CD4-positive, alpha-beta T cell treated with Interleukin-15 for 4 hours (primary cell): ENCODE results near the gene ACSL3.
"Not testable (repeated sequence)": the region's sequence is repeated elsewhere in the genome, so short reads cannot be mapped to it uniquely, and the experiment has no call there.

Experiments
- DNase-seq: peaks from one replicate; pipeline ENCODE4 v3.0.0-alpha.2; 2020; ENCODE audit warnings: low spot score

ACSL3 gene

GRCh38 chr2:222860740-222861410, at the start of gene ACSL3:
Gene ACSL3, plus strand, starts transcription at chr2:222861036. Its CDS starts 47,737 bp downstream, at chr2:222908773.
- peak; percentile 89 for DNase-seq

- DNase-seq = no peak
Measured at GRCh38 chr2:222811828-222812227, 49.0 kb upstream of the ACSL3 start.

- no peak for DNase-seq
Measured at GRCh38 chr2:222813177-222813843, 47.5 kb upstream of the ACSL3 start.

- DNase-seq = no peak
Measured at GRCh38 chr2:222819722-222820333, 41.0 kb upstream of the ACSL3 start.

- DNase-seq = no peak
Measured at GRCh38 chr2:222823183-222823930, 37.5 kb upstream of the ACSL3 start.

GRCh38 chr2:222825031-222825430, 35.8 kb upstream of the ACSL3 start:
- no peak for DNase-seq

- DNase-seq = no peak
Measured at GRCh38 chr2:222827417-222827816, 33.4 kb upstream of the ACSL3 start.

- no peak for DNase-seq
Measured at GRCh38 chr2:222828572-222828971, 32.3 kb upstream of the ACSL3 start.

- DNase-seq = no peak
Measured at GRCh38 chr2:222830164-222830563, 30.7 kb upstream of the ACSL3 start.

- DNase-seq = no peak
Measured at GRCh38 chr2:222833410-222833809, 27.4 kb upstream of the ACSL3 start.

GRCh38 chr2:222835143-222835822, 25.6 kb upstream of the ACSL3 start:
- DNase-seq = no peak

- DNase-seq = no peak
Measured at GRCh38 chr2:222835823-222836151, 25.0 kb upstream of the ACSL3 start.

- no peak for DNase-seq
Measured at GRCh38 chr2:222837643-222838056, 23.2 kb upstream of the ACSL3 start.

GRCh38 chr2:222840060-222840802, 20.6 kb upstream of the ACSL3 start:
- no peak for DNase-seq

- DNase-seq = no peak
Measured at GRCh38 chr2:222842491-222843174, 18.2 kb upstream of the ACSL3 start.

GRCh38 chr2:222844323-222844722, 16.5 kb upstream of the ACSL3 start:
- DNase-seq = no peak

- not testable (repeated sequence) for DNase-seq
Measured at GRCh38 chr2:222845314-222845713, 15.5 kb upstream of the ACSL3 start.

- no peak for DNase-seq
Measured at GRCh38 chr2:222846003-222846402, 14.8 kb upstream of the ACSL3 start.

- not testable (repeated sequence) for DNase-seq
Measured at GRCh38 chr2:222848031-222848430, 12.8 kb upstream of the ACSL3 start.

- no peak for DNase-seq
Measured at GRCh38 chr2:222848862-222849261, 12.0 kb upstream of the ACSL3 start.
